GM19452 (cell line): ENCODE data around the gene SND1.
"Not testable (repeated sequence)": the region's sequence is repeated elsewhere in the genome, so short reads cannot be mapped to it uniquely, and the experiment has no call there.

Source experiments
- ATAC-seq: cut with Tn5 transposase; IDR thresholded peaks from one replicate; pipeline ENCODE4 v1.9.1; 2021; ENCODE audit not compliant: unreplicated experiment

SND1 gene

GRCh38 chr7:127822822-127823508 lies 171.0 kb downstream of the SND1 start:
- ATAC-seq = no peak

DNA sequence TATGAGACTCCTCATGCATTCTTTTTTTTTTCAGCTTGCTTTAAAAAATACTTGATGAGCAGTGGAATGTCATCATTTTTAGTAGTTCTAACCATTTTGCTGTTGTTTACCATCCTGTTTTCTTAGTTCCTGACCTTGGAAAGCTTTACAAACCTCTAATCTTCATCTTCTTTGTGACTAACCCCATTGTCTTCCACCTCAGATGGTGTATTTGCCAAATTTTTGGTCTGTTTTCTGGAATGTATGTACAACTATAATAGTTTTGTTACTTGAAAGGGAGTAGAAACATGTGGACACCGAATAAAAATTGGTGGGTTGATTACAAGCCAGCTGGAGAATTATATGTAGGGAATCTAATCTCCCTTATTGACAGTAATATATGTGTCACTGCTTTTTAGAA lies 172.7 kb downstream of the SND1 start:
- no peak for ATAC-seq

- no peak for ATAC-seq
Observed at GRCh38 chr7:127828843-127829500, 177.0 kb downstream of the SND1 start.

GRCh38 chr7:127831318-127832219 lies 179.6 kb downstream of the SND1 start:
- no peak for ATAC-seq

- ATAC-seq = no peak
Observed at GRCh38 chr7:127832592-127832991, 180.6 kb downstream of the SND1 start.

DNA sequence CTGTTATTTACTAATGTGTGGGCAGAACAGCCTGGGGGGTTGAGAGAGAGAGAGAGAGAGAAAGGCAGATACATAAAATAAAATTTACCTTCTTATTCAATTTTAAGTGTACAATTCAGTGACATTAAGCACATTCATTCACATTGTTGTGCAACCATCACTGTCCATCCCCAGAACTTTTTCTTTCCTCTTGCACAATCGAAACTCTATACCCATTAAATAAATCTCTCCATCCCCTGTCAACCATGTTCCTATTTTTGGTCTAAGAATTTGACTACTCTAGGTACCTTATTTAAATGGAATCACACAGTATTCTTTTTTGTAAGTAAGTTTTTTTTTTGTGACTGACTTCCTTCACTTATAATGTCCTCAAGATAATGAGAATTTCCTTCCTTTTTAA lies 181.6 kb downstream of the SND1 start:
- no peak for ATAC-seq

DNA sequence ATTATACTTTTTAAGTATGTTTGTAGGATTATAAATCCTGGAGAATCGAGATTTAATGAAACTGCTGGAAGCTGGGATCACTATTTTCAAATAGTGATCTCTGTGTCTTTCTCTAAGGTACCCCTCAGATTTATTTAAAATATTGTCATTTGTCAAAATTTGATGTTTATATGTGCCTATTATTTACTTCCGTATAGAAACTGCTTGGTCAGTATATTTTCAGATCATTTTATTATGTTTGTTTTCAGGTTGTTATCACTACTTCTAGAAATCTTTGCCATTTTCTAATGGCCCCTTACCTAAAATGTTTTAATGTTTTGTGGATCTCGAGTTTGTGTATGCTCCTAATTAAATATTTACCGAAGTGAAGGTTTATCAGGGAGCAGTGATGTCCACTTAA lies 183.7 kb downstream of the SND1 start:
- no peak for ATAC-seq

- ATAC-seq = not testable (repeated sequence)
Observed at GRCh38 chr7:127837816-127838410, 185.9 kb downstream of the SND1 start.

DNA sequence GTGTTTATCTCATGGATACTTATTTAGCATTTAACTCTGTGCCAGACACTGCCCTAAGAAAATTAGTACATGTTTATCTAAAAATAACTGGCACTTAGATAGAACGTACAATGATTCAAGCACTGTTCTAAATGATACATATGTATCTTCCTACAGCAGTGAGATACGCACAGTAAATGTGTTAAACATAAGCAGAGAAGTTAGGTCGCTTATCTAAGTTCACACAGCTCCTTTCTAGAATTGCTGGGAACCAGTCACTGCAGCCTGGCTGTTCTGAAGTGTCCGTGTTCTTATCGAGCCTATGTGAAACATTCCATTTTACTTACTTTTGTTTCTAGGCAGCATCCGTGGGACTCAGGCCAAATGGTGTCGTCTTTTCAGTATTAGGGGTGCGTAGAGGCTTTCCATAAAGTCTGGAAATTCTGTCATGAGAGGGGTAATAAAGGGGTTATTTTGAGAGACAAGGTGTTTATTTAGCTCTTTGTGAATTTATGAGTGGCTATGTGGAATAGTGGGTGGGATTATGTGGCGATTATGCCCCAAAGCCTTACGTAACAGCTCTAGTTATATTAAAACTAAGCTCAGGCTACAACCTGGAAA lies 186.9 kb downstream of the SND1 start:
- no peak for ATAC-seq

- ATAC-seq = no peak
Observed at GRCh38 chr7:127840226-127840951, 188.4 kb downstream of the SND1 start.

DNA sequence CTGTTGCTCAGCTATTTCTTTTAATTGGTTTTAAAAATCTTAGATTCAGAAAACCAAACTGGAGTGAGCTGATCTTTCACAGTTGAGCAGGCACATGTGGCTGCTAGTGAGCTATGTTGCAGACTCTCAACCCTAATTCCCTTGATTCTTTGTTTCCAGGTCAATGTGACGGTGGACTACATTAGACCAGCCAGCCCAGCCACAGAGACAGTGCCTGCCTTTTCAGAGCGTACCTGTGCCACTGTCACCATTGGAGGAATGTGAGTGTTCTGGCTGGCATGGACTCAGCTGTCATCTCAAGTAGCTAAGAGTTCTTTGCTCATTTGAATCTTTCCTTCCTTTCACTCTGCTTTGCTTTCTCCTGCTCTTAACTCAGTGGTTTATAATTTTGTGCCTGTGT lies 192.2 kb downstream of the SND1 start:
- no peak for ATAC-seq

DNA sequence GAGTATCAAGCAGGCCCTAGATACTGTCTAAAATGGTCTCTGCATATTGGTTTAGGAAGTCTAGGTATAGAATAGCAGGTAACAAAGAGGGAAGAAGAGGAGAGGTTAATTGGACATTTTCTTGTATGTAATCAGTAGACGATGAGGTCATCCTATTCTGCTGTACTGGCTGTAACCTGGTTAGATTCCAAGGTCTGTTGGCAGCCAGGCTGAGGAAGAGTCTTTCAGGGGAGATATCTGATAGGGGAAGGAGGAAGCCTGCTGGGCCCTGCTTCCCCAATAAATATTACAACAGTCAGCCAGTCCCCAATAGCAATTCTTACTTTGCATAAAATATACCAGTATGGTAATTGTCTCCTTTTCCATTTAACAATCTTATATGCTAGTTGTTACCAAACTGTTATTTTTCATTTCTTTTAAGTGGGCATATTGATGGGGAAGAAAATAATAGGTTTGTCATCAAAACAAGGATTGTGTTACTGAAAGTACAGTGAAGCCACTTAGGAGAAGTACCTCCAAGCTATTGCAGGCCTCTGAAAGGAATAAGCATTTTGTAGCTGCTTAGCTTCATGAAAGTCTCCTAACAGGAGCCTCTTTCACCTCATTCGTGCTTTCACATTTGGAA lies 192.8 kb downstream of the SND1 start:
- ATAC-seq = no peak

DNA sequence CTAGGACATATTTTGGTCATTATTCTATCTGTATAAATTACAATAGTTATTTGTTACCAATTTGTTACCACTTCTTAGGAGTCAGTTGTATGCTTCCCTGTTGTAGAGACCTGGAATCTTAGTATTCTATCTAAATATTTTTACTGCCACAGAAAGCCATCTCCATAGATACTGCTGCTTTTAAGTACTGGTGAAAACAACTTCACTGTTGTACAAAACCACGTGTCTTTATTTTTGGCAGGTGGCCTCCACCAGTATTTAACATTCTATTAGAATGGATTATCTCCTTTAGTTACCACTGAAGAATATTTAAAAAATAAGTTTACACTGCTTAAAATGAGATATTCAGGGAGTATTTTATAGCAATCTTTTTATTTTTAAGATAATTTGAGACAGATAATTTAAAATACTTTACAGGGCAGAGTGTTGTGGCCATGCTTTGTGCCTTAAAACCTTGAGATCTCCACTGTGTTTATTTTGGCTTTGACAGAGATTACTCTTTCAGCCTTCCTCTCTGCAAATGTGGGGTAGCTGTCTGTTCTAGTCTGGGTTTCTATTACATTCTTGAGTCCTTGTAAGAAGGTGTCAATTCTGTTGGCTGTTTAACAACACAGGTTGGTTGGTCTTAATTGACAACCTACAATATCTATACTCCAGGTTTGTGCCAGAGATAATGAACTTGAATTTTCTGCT lies 193.7 kb downstream of the SND1 start:
- ATAC-seq = no peak

DNA sequence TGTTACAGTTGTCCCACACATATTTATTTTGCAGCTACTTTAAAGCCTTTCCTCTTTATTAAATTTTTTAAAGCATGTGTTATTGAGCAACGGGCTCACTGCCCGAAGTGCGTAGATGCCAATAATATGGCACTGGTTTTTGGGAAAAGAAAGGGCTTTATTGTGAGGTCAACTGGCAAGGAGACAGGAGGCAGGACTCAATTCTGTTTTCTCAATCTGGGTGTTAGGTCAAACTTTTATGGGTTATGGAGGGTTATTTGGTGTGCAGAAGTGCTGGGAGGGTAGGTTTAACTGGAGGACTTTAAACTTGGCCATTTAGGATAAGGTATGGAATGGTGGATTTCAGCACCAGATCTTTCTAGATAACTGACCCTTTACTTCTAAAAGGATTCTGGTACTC lies 195.6 kb downstream of the SND1 start:
- ATAC-seq = no peak

DNA sequence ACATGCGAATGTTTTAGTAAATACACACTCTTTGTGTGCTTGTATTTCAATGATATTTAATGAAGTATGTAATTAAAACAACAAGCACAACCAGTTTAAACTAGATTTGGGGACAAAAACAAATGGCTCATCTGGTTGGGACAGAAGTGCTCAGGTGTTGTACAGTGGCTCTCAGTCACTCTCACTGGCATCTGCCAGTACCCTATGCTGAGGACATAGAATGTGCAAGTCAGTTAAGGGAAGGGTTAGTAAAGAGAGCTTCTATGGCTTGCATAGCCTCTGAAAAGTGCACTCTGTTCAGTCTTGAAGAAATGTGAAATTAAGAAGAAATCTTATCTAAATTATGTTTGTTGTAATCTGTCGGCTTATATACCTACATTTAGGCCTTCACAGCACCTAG lies 196.2 kb downstream of the SND1 start:
- no peak for ATAC-seq

GRCh38 chr7:127850195-127850594 lies 198.2 kb downstream of the SND1 start:
- ATAC-seq = no peak

- ATAC-seq = no peak
Observed at GRCh38 chr7:127854383-127854782, 202.4 kb downstream of the SND1 start.

- ATAC-seq = no peak
Observed at GRCh38 chr7:127857464-127857841, 205.5 kb downstream of the SND1 start.
